HL-60 (cell line): Measurements from ENCODE around the gene TTLL8.

Source experiments
- GABPA ChIP-seq: IDR thresholded peaks from 2 replicates; pipeline ENCODE4 v1.6.1; 2012; ENCODE audit warnings: low read depth
- POLR2AphosphoS5 ChIP-seq: IDR thresholded peaks from 2 replicates; pipeline ENCODE4 v1.6.1; 2012; ENCODE audit warnings: low read depth
- REST ChIP-seq: IDR thresholded peaks from 2 replicates; pipeline ENCODE4 v1.6.1; 2012; ENCODE audit warnings: low read depth; ENCODE audit not compliant: insufficient replicate concordance

GRCh38 chr22:49972163-49973017, 85.7 kb downstream of the TTLL8 start:
- TF ChIP-seq REST (no peak), GABPA (no peak), POLR2AphosphoS5 (no peak)
